Measurements from ENCODE around the gene TNFSF8. TPM values are rescaled to one million over a fixed set of nuclear protein-coding genes. Genes with fewer than 3 reads are reported as not detected.

TNFSF8 gene
- total and polyA plus RNA-seq, 2 of the 8 experiments (the other 6 are each of a cell fraction or from before 2014, with no cell fraction given) = not detected

GRCh38 chr9:114861922-114862605 is 68.3 kb downstream of the TNFSF8 start (continued):
- TF ChIP-seq CBX8 (IDR thresholded peaks at IDR 0.05; ENCODE audit: borderline replicate concordance, low read depth, low read length) (no peak), TAF7 (optimal IDR thresholded peaks at IDR 0.05; ENCODE audit: borderline replicate concordance, low read depth, low read length) (no peak), SIN3A (conservative IDR thresholded peaks at IDR 0.05 in 1 of 2, IDR thresholded peaks at IDR 0.05 in 1 of 2; ENCODE audit: low read depth in 1 of 2, low read length in 2 of 2) (no peak)

Measured in H1 (cell line).